Heart right ventricle (tissue), 16 donors: ENCODE results near the gene NR4A1. TPM values are rescaled to one million over a fixed set of nuclear protein-coding genes. Genes with fewer than 3 reads are reported as not detected.

Source experiments
- ATAC-seq, 8 donors: fragments of 200-7000 bp; cut with Tn5 transposase; one replicate each; pipeline ENCODE4 v1.9.1; 2020; ENCODE audit warnings: mild to moderate bottlenecking in 8 of 8, moderate library complexity in 8 of 8, moderate number of reproducible peaks in 1 of 8
- DNase-seq, 2 donors: peaks; one replicate each; pipeline ENCODE4 v3.0.0-alpha.2; 2020
- H3K27ac ChIP-seq, 10 donors: fragments of 200-600 bp; sonication (generic) in 2 of 10; one replicate each; pipeline versions ENCODE4 v1.5.0 to v1.8.0; 2020 to 2022; ENCODE audit warnings: mild to moderate bottlenecking in 3 of 10
- H3K27me3 ChIP-seq, 7 donors: fragments of 200-600 bp; one replicate each; pipeline ENCODE4 v1.8.0; 2021 to 2022; ENCODE audit warnings: mild to moderate bottlenecking in 2 of 7
- H3K36me3 ChIP-seq, 9 donors: fragments of 200-600 bp; sonication (generic) in 1 of 9; one replicate each; pipeline versions ENCODE4 v1.5.0 to v1.8.0; 2020 to 2022; ENCODE audit warnings: mild to moderate bottlenecking in 2 of 9
- H3K4me1 ChIP-seq, 9 donors: fragments of 200-600 bp; sonication (generic) in 1 of 9; one replicate each; pipeline versions ENCODE4 v1.5.0 to v1.8.0; 2020 to 2022; ENCODE audit warnings: mild to moderate bottlenecking in 4 of 9
- H3K4me3 ChIP-seq, 10 donors: fragments of 200-600 bp; sonication (generic) in 2 of 10; one replicate each; pipeline versions ENCODE4 v1.5.0 to v1.8.0; 2020 to 2022; ENCODE audit warnings: mild to moderate bottlenecking in 7 of 10, moderate library complexity in 2 of 10
- H3K9me3 ChIP-seq, 11 donors: fragments of 200-600 bp in 10 of 11; sonication (generic) in 2 of 11; one replicate each; pipeline versions ENCODE4 v1.5.0 to v1.8.0; 2013 to 2022; ENCODE audit warnings: mild to moderate bottlenecking in 2 of 11, control low read depth in 1 of 11, moderate library complexity in 1 of 11
- WGBS, 2 donors: extraction: QIAGEN DNeasy Blood & Tissue Kit; methylation state at CpG; one replicate each; pipeline ENCODE4 v1.1.7; 2013; ENCODE audit warnings: inconsistent platforms in 1 of 2; 5-methylcytosine and 5-hydroxymethylcytosine counted together
- intact Hi-C, 10 donors: fragments of 100-400 bp; cut with DNase I; formaldehyde crosslinking; loops; one replicate each; pipeline versions ENCODE4 v1.11.1 to v1.14.2; 2022
- polyA plus RNA-seq, 2 donors: library from polyadenylated mRNA; stranded (reverse); fragments of 200-250 nt; gene quantifications; one replicate each; pipeline ENCODE4 v1.2.3, GENCODE V29; 2013
- total RNA-seq, 10 donors: library from RNA; stranded (reverse); fragmentation: NEBNext Ultra II Directional in 3 of 10; extraction: Animal tissue kit (Norgen Biotek cat#: 25700) in 3 of 10; gene quantifications; one replicate each; pipeline versions ENCODE4 v1.2.1 to v1.2.4, GENCODE V29; 2021 to 2023
- TF ChIP-seq, protein P1 (sequence below), 9 donors: fragments of 200-600 bp; sonication (generic) in 2 of 9; IDR thresholded peaks; one replicate each; pipeline versions ENCODE4 v1.5.0 to v1.8.0; 2021 to 2022; ENCODE audit warnings: antibody characterized with exemption in 9 of 9, mild to moderate bottlenecking in 5 of 9, moderate library complexity in 1 of 9
- donor health status: Arrhythmogenic right ventricular cardiomyopathy.
- donor health status: ischemic (EF 13 %, LVEDD 7.1; RV severe dilation, severe dysfunction).
- donor health status: healthy with polysubstance abuse.
- donor health status: DM: no; HTN: yes; CAD: no.
- donor health status: DM: no; HTN: no; CAD: no.
- donor health status: ischemic (EF 25% LVEDD 6.9; RV normal size, moderate dysfunction).
- donor health status: ischemic (EF 25% LVEDD 5.7; RV mildly dilated, moderate dysfunction).
- donor health status: healthy.
- donor health status: DM: yes; HTN: yes; CAD: no.
- donor health status: Ischemic cardiomyopathy.
- donor health status: ischemic (EF 35%, LVEDD 5.7; RV mildly dilated, moderate dysfunction).
- donor health status: nonischemic (EF 11% LVEDD 7.7; RV severe dilation, severe dysfunction).
- donor health status: DM: yes; HTN: yes; CAD: no.
- donor health status: PGD.
- donor health status: ischemic (EF 29% LVEDD 5.4; RV normal size, mild dysfunction).
- donor health status: nonischemic (EF 23%, LVEDD 6.1; RV moderate dilation, normal function).

The NR4A1 gene
- total and polyA plus RNA-seq, 12 donors = 34.6 to 588 (median 99.0) TPM

DNA sequence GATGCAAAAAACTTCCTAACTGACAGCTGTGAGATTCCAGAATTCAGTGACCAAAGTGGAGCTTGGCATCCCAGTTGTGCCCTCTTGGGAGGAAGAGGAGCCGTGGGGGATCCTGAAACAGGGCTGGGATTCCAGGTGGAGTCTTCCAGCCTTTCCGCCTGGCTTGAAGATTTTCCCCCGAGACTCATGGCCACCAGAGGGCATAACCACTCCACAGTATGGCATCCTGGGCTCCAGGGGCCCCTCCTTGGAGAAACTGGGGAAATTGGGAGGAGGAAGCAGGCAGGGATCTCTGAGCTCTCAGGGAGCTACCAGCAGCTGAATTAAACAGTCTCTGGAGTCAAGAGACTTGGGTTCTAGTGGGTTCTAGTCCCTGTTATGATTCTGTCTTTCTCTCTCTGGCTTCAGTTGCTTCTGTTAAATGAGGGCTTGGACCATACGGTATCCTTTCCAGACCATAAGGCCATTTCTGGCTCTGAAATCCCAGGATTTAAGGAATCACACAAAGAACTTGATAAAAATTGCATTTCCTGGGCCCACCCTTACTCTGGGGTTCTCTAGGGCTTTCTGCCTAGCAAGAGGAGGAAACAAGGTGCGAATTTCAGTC lies 47.1 kb upstream of the NR4A1 start:
- WGBS, 2 donors = 55 to 66% methylated on average over 5 of the region's 5 CpGs
- Histone ChIP-seq H3K27me3 (peaks cover 0 to 30% (median 11%) of the 10 kb centered on the region in 7 donors), H3K9me3 (no peaks in the 10 kb centered on the region), H3K36me3 (peaks cover 0 to 8% (median 0%) of the 10 kb centered on the region in 9 donors), H3K27ac (peak overlapping the region in 2 of 10 donors; percentile 25 to 41), H3K4me1 (peaks cover 4 to 46% (median 25%) of the 10 kb centered on the region in 9 donors), H3K4me3 (no peak overlapping the region)
- TF ChIP-seq, protein P1, sequence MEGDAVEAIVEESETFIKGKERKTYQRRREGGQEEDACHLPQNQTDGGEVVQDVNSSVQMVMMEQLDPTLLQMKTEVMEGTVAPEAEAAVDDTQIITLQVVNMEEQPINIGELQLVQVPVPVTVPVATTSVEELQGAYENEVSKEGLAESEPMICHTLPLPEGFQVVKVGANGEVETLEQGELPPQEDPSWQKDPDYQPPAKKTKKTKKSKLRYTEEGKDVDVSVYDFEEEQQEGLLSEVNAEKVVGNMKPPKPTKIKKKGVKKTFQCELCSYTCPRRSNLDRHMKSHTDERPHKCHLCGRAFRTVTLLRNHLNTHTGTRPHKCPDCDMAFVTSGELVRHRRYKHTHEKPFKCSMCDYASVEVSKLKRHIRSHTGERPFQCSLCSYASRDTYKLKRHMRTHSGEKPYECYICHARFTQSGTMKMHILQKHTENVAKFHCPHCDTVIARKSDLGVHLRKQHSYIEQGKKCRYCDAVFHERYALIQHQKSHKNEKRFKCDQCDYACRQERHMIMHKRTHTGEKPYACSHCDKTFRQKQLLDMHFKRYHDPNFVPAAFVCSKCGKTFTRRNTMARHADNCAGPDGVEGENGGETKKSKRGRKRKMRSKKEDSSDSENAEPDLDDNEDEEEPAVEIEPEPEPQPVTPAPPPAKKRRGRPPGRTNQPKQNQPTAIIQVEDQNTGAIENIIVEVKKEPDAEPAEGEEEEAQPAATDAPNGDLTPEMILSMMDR (IDR thresholded peaks at IDR 0.05) = peak; percentile 58 to 78 (median 73)
- ATAC-seq (peak in 5 of 8 donors; percentile 12 to 33 (median 25)), DNase-seq (peak; percentile 40 to 63)
- intact Hi-C loops = loop anchor here in 8 of 10 donors (1.0 to 5.0 kb wide), 8 partner anchors 16 to 118 kb away; no protein-coding TSS in a partner anchor

DNA sequence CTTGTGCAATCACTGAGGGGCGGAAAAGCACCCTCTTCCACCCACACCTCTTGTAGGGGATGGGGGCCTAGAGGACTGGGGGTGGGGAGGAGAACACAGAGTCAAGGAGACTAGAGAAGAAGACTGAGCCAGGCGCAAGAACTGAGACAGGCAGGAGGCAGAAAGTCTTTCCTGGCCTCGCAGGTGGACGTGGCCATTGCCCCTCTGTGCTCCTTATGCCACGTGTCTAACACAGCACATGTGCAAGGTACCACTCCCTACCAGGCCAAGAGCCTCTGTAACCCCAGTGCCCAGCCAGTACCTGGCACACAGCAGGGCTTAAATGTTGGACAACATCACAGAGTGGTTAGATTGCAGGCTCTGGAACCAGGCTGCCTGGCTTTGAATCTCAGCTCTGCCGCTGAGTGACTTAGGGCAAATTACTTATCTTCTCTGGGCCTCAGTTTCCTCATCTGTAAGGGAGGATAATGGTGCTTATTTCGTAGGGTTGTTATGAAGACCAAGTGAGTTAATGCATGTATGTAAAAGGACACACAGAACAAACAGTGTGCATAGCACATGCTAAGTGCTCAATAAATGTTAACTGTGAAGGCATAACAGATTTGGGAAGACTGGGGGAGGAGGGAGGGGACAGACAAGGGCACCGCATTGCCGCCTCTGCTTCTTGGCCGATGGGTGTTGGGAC lies 45.9 kb upstream of the NR4A1 start:
- intact Hi-C loops = loop anchor here in 5 of 10 donors (2.0 kb wide), 3 partner anchors 15 to 19 kb away; no protein-coding TSS in a partner anchor
- 85 to 94% methylated on average over 9 to 10 of the region's 10 CpGs for WGBS, 2 donors
- Histone ChIP-seq H3K36me3 (peaks cover 0 to 8% (median 0%) of the 10 kb centered on the region in 9 donors), H3K4me3 (no peak overlapping the region), H3K9me3 (no peaks in the 10 kb centered on the region), H3K4me1 (peaks cover 5 to 58% (median 34%) of the 10 kb centered on the region in 9 donors), H3K27me3 (peaks cover 0 to 30% (median 11%) of the 10 kb centered on the region in 7 donors), H3K27ac (peak overlapping the region in 1 of 10 donors; percentile 34)
- DNase-seq (no peak), ATAC-seq (no peak)
- TF ChIP-seq, protein P1 (IDR thresholded peaks at IDR 0.05) = no peak

DNA sequence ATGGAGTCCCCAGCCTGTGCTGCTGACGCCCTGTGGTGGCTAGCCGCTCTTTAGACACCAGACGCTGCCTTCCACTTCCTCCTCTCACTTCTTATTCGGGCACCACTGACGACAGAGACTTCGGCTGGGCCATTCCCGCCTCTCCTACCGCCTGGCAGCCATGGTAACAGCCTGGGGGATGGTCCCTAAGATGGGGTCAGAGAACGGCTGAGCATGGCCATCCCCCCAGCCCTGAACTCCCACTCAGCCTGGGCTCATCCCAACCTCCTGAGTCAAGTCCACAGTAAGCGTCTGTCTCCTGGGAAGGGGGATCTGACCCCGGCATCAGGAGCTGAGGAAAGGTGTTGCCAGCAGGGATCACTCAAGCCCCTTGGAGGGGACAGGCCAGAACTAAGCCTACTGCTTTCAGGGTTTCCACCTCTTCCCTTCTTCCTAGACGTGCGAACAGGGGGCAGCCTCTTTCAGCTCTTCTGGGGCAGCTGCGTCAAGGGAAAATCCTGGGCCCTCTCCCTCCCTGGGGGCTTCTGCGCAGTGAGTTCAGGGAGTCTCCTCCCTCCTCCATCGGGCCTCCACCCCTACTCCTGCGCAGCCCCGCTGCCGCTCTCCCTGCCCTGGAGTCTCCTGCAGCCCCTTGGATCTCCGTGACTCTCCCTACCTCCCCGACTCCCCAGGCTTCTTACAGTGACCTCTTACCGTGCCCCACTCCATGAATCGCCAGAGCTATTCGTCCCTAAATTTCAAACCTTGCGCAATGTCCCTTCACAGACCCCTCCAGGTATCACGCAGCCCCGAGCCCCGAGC lies 45.1 kb upstream of the NR4A1 start:
- H3K4me1 ChIP-seq = peaks cover 12 to 65% (median 42%) of the 10 kb centered on the region in 9 donors
- intact Hi-C loops = loop anchor here in 5 of 10 donors (2.0 kb wide), 3 partner anchors 15 to 19 kb away; no protein-coding TSS in a partner anchor
- H3K4me3 ChIP-seq = peak overlapping the region; percentile 54 to 96 (median 84)
- H3K9me3 ChIP-seq = no peaks in the 10 kb centered on the region
- peak overlapping the region in 9 of 10 donors; percentile 34 to 98 (median 93) for H3K27ac ChIP-seq
- DNase-seq = peak; percentile 49 to 52
- peaks cover 0 to 30% (median 11%) of the 10 kb centered on the region in 7 donors for H3K27me3 ChIP-seq
- peaks cover 0 to 15% (median 0%) of the 10 kb centered on the region in 9 donors for H3K36me3 ChIP-seq
- TF ChIP-seq, protein P1 (IDR thresholded peaks at IDR 0.05) = no peak
- ATAC-seq = peak in 3 of 8 donors; percentile 3 to 22 (median 11)
- WGBS, 2 donors = 38 to 42% methylated on average over 28 of the region's 28 CpGs
